GM18508 (cell line): ENCODE data around the gene CDK6.

Experiments
- ATAC-seq: cut with Tn5 transposase; IDR thresholded peaks from one replicate; pipeline ENCODE4 v1.9.1; 2021; ENCODE audit warnings: moderate number of reproducible peaks; ENCODE audit not compliant: insufficient read depth, unreplicated experiment

The CDK6 gene

DNA sequence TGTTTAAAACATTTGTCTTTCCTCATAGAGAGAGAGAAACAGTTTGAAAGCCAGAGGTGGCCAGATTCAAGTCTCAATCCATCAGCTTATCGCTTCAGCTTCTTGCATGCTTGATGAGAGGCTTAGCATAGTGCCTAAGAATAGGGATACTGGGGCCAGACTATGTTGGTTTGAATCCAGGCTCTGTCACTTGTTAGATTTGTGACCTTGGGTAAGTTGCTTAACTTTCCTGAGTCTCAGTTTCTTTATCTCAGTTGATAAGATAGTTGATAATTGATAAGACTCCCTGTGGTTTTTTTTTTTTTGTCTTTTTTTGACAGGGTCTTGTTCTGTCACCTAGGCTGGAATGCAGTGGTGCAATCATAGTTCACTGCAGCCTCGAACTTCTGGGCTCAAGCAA is 12.1 kb upstream of the CDK6 start:
- no peak for ATAC-seq

DNA sequence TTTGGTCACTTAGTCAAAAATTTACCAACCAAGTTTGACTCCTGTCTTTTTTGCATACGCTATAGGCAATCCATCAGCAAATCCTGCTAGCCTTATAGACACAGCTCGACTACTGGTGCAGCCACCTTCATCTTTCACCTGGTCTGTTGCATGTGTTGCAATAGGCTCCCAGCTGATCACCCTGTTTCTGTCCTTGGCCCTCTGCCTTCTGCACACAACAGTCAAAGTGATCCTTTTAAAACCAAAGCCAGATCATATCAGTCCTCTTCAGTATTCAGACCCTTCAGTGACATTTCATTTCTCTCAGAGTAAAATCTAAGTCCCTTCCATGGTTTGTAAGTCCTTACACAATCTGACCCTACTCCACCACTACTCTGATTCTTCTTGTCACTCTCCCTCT is 10.9 kb upstream of the CDK6 start:
- ATAC-seq, result no peak

DNA sequence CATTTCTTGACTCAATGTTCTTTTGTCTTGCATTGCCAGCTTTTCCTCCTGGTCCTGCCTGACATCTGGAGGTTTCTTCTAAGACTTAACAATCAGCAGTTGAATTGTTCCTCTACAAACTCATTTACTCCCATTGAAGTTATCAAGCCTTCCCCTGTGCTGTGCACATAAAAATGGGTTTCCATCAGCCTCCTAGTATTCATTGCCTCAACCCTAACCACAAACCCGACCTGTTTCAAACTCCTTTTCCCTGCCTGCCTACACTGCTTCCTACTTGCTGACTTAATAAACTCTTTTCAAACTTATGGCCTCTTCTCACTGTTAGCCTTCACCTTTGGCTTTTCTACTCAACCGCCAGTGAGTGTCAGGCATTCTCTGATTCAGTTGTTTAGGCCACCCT is 9.4 kb upstream of the CDK6 start:
- ATAC-seq, result no peak

DNA sequence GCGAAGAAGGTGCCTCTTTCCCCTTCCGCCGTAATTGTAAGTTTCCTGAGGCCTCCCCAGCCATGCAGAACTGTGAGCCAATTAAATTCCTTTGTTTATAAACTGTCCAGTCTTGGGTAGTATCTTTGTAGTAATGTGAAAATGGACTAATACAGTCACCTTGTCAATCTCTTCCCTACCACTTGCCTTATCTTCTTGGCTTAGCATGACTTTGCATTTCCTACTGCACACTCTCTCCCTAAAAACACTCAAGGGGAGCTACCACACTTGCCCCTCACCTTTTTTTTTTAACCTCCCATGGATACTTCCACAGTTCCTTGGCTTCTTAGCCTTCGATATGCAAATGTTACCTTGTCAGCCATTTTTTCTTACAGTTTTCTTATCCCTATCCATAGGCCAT is 7.4 kb upstream of the CDK6 start:
- no peak for ATAC-seq

DNA sequence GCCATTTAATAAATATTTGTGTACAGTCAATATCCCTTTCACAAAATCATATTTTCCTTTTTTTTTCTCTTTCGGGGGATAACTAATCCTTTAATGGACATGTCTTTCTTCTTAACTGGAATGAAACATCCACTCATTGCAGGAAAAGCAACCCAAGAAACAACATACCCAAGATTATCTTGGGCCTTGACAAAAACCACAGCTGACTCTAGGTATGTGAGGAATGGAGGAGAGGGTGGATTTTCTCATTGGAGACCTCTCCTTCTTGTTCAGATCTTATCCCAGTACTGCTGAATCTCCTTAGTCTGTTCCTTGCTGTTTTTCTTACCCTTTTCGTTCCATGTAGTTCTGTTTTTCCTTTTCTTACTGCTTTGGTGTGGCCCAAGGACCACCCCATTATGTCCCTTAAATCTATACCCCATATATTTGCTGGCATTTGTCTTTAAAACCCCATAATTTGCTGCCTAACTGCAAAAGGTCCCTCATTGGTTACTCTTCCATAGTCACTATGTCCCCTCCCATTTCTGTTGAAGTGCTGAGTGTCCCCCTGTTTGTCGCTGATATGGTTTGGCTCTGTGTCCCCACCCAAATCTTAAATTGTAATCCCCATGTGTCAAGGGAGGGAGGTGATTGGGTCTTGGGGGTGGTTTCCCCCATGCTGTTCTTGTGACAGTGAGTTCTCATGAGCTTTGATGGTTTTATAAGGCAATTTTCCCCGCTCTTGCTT is 6.8 kb upstream of the CDK6 start:
- no peak for ATAC-seq

DNA sequence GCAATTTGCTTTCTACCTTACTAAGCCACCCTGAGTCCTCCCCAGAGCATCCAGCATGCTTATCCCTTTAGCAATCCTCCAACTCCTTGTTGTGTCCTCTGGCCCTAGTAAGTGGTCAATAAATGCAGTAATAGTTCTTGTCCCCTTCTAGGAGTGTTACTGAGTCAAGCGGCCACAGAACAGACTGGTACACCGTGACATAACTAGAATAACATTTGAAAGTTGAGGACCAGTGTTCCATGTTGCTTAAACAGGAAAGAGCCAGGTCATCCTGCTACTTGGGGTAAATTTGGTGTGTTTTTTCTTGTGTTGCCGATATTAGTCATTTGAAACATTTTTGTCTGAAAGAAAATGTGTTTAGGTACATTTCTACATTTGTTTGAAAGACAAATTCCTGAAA is 4.8 kb upstream of the CDK6 start:
- ATAC-seq, result no peak

DNA sequence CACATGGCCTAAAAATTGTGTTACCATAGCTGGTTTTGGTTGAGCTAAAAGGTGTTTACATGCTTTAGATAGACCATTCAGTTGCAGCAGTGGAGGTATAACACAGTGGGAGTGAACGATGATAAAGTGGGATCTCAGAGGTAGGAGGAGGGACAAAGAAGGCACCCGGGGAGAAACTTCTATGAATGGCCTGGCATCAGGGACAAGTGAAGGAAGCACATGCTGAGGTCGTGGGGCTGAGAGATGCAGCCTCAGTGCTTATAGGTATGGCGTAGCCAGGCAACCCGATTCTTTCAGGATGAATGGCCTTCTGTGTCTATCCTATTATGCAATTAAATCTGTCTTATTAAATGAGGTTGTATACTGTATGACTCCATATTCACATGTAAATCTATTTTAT is 3.9 kb upstream of the CDK6 start:
- ATAC-seq, result no peak

DNA sequence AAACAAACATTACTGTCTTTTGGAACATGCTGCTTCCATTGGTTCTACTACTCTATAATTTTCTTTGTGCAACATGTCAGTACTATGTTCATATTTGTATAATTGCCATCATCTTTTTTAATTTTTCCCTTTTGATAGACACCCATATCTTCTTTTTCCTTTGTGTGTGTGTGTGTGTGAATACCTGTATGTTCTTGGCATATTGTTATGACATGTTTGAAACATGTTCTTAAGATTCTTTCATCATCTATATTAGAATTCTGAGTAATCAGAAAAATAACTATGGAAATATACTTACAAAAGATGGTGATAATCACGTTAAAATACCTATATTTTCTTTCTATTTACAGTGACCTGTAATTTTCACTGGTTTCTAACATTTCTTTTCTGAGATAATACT is 3.5 kb upstream of the CDK6 start:
- no peak for ATAC-seq

DNA sequence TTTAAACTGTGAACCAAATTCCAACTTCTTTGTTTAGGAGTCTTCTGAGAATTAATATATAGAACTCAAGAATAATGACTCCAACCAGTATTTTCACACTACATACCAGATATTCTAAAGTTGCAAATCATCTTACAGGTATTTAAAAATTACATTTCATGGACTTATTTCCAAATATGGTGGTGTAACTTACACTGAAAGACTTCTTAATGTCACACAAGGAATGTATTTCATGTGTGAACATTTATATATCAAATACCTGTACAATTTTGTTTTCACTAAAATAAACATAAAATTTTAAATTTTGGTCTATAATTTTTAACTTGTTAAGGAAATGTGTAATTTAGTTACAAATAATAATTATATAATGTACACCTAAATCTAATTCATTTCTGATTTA is 2.6 kb upstream of the CDK6 start:
- ATAC-seq, result no peak

DNA sequence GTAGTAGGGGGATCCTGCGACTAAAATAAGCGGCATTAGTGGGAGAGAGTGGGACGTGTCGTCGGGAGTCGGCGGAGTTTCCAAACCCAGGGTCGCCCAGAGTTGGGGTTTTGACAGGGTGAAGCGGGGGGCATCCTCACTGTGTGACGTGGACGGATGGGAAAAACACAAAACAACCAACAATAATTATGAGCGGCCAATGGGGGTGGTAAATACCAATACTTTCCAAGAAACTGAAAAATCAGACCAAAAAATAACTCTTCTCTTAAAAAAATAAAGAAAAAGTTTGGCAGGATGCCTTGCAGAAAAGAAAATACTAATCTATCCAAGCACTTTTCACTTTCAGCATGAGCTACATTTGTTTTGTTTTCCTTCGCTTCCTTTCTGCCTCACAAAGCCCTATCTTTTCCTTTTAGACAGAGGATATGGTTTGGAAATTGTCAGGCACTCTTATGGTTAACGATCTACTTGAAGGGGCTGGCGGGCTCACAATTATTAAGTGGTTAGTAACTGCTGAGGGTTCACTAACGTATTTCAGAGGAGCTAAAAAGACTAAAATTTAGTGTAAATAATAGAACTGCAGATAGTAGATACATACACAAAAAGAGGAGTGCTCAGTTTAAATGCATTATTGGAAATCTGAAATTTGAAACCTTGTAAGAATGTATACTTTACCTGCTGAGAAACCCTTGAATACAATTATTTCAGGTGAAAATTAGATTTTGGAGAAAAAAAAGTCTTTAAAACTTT is 802 bp upstream of the CDK6 start:
- ATAC-seq, result no peak

DNA sequence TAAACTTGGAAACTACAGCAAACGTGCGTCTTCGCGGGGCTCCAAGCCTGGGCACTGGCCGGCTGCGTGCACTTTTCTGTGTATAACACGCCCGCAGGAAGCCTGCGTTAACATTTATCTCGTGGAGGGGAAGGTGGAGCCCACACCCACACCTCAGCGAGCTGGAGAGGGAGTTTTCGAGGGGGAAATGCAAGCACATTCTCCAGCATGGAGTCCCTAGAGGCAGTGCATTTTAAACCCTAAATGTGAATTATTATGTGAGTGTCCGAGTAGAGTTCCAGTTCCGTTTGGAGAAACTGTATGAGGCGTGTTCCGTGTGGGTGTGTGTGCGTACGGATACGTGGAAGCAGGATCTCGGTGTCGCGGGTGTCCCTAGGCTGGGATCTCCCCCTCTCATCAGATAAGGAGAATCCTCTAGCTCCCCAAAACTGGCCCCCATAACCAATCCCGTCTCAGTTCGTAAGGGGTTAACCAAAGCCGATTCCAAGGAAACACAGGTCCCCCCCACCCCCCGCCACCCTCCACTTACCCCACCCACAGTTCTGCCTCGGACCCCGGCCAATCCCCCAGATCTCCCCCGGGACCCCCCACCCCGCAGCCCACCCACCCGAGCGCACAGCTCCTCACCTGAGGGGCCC is 403 bp downstream of the CDK6 start:
- ATAC-seq, result no peak

DNA sequence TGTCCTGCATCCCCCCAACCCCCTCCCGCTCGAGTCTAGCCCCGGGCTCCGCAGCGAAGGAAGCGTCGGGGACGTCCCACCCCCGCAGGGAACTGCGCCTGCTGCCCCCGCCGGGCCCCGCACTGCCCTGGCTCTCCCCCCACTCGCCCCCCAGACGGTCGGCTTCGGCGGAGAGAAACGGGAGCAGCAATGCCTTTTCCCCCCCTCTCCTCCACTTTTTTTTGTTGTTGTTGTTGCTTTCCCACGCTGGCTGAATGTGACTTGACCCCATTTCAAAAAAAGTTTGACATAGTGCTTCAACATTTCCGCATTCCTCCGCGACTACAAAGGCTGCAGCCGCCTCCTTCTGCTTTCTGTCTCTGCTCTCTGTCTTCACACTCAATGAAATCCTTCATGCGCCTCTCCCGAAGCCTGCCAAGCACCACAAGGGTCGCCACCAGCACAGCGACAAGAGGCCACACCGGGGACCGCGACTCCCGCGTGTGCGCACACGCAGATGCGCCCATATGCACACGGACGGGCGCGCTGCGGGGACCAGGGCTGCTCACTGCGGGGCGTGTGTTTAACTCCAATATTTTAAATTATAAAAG is 1.0 kb downstream of the CDK6 start:
- ATAC-seq, result no peak

DNA sequence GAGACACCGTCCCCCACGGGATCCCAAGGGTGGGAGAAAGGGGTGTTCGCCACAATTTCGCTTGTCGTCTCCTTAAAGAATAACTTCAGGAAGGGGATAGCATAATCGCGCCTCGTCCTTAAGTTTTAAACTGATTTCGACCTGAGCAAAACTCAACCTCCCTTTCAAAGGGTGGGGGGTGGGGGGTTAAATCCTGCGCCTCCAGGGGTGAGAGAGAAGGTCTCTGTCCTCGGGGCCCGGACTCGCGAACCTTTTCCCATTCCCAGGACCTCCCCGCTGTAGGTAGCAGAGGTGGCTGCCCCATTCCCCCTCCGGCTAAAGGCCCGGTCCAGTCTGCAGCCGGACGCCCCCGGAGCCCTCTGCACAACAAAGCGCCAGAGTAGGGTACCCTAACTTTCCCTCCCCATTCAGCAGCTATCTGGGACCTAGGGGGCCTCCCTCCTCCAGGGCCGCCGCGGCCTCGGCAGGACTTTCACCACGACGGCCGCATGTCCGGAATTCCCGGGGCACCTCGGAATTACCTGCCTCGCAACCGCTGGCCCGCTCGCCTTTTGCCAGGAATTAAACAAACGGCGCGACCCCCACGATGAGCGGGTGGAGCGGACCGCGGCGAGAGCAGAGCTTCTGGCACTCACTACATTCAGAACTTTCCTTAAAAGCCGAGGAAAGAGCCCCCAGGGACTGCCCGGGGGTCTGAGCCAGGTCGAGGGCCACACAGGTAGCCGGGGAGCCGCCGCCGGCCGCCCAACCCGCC is 1.7 kb downstream of the CDK6 start:
- no peak for ATAC-seq

DNA sequence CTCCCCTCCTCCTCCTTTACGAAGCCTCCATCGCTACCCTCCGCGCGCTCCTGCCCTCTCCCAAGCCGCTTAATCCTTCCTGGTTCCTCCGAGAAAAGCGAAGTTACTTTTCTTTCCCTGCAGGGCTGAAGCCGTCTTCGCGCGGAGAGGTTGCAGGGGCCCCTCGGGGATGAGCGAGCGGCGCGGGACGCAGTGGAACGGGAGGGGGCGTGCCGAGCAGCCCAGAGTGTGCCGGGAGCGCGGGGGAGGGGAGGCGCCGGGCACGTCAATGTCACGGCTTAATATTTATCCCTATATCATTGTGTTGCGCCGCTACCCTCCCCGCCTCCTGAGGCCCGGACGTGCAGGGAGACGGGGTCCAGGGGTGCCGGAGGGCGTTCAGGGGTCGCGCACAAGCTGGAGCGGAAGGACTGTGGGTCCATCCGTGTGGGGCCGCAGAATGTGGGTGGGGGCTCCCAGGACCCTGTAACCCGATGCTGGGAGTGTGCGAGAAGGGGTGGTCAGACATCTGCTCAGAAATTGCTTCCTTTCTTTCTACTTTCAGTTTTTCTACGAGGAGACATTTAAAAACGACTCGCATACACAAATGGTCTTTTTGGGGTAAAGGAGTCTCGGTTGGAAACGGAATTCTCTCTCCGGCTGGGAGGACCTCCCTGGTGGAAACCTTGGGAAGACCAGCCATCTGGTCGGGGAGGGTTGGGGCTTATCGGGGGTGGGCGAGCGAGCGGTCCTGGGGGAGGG is 2.4 kb downstream of the CDK6 start:
- ATAC-seq, result peak; percentile 31

DNA sequence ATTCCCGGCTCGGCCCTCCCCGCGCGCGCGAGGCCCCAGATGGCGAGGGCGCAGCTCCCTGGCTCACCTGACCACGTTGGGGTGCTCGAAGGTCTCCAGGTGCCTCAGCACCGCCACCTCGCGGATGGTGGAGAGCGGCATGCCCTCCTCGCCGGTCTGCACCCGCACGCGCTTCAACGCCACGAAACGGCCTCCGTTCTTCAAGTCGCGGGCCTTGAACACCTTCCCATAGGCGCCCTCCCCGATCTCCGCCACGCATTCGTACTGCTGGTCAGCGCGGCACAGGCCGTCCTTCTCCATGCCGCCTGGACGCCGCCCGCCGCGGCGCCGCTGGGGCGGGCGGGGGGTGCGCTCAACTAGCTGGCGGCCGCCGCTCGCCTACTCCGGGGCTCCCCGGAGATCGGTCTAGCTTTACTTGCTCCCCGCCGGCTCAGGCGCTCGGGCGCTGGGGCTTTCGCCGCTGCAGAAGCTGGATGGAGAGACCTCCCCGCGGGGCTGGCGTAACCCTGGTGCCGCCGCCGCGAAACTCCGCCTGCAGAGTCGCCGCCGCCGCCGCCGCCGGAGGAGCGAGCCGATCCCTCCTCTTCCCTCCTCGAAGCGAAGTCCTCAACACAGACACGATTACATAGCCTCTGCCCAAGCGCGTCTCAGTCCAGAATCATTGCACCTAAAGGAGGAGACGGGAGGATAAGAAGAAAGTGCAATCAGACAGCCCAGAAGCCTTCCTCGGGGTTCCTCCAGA is 3.2 kb downstream of the CDK6 start:
- ATAC-seq, result peak; percentile 27

DNA sequence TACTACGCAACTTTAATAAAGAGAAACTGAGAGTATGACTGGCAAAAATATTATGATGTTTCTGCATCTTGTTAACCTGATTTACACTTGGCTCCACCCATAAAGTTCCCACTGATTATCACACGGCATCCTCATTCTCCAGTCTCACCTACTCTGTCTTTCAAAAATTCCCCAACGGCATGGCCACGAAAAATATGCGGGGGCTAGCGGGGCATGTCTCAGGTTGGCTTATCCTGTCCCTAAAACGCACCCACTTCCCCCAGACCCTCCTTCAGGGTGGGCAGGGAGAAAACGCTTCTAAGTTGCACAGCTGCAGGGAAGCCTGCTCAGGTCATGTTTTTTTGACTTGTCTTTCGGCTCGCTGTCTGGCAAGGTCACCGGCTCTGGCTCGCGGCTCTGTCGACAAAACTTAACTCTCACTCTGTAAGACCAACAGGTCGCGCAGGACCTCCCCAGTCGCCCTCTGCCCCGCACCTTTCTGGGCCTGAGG is 3.8 kb downstream of the CDK6 start:
- no peak for ATAC-seq

DNA sequence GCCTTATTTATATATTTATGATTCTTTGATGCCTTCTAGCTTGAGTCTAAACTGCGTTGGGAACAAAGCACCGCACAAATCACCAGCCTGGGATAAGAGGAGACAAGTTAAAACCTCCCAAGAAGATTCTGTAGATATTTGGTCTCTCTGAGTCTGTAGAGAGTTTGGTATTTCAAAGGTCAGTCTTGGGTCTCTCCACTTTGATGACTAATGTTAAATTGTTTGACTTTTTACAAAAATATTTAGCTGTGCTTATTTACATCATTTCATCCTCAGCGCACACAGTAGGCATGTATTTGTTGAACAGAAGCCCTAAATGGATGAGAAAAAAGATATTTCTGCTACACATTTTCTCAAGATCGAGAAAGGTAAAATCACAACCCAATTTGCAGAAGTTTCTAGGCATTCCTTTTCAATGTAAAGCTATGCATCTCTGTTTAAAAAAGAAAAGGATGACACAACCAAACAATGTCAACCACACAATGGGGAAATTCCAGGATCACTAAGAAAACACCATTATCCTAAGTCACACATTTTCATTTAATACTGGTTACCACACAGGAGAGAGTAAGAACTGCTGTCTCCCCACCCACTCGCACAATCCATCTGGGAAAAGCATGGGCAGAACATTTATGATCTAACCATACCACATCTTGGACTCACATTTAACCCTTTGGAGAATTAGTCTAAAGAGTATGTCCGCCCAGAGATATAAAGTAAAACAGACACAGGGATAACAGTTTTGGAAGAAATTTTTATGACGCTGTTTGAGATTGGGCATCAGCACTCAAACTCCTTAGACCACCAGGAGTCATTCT is 4.4 kb downstream of the CDK6 start:
- ATAC-seq, result no peak

DNA sequence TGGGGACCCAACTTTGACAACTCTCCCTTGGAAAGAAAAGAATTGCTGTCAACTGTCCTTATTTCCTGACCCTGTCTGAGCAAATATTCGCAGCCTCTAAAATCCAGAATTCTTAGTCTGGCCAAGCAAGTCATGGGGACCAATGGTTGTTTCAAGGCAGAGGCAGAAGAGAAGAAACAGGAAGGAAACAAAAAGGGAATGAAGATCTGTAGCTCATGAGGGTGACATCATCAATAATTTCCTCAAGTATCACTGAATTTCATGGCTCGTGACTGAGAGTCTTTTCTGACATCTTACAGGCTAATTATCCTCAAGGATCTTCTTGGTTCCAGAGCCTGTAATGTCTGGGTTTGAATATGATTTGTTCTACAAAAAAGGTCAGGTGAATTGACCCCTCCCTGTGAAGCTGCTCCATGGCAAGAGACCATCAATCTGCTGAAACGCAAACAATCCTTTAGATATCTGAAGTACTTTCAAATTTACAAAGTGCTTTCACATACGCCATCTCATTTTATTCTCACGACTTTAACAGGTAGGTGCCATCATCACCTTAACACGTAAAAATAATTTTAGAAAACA is 5.8 kb downstream of the CDK6 start:
- no peak for ATAC-seq
